HepG2 (cell line): ENCODE measurements around the gene SYTL1. TPM values are rescaled to one million over a fixed set of nuclear protein-coding genes. Genes with fewer than 3 reads are reported as not detected.

Experiments
- ATAC-seq: fragments of 200-7000 bp; cut with Tn5 transposase; 3 replicates; pipeline ENCODE4 v1.9.1; 2020; ENCODE audit warnings: mild to moderate bottlenecking, moderate library complexity
- BruUV-seq: library from RNA; stranded (reverse); fragments of 400-500 nt; replicated peaks from 2 replicates; lab custom pipeline; 2021; lab: Mats Ljungman, UMichigan
- CTCF ChIA-PET: fragments of 300-600 bp; formaldehyde crosslinking; extraction: SDS; loops from one replicate; lab custom pipeline; 2021; ENCODE audit warnings: low total read pairs, inconsistent platforms, low intra/inter-chr PET ratio; lab: Yijun Ruan, JAX
- POLR2A ChIA-PET: fragments of 350-600 bp; sonication (Branson Sonifier 250); formaldehyde crosslinking; loops from one replicate; lab custom pipeline; 2020; ENCODE audit warnings: antibody characterized with exemption, inconsistent platforms; lab: Yijun Ruan, JAX
- DNase-seq: peaks from one replicate; pipeline ENCODE4 v3.0.0-alpha.2; 2015; ENCODE audit warnings: low spot score
- FAIRE-seq: peaks from 3 replicates; lab custom pipeline; 2011; peaks lifted over from hg19 to GRCh38; lab: Jason Lieb, UNC
- H2AFZ ChIP-seq: one replicate; pipeline ENCODE4 v1.6.1; 2011; ENCODE audit warnings: low read length, inconsistent platforms
- H3K27ac ChIP-seq: fragments of 300-600 bp; 3 replicates; pipeline ENCODE4 v1.8.0; 2011; ENCODE audit warnings: mixed run types, mild to moderate bottlenecking, mixed read lengths, low read length, inconsistent platforms; ENCODE audit not compliant: insufficient read depth; ENCODE audit errors: extremely low read length
- H3K27me3 ChIP-seq, 2 experiments: fragments of 200-600 bp in 1 of 2; 2 replicates in 1 of 2; 3 replicates in 1 of 2; pipeline versions ENCODE4 v1.6.0 to v1.8.0; 2011; ENCODE audit warnings: low read length in 2 of 2, mild to moderate bottlenecking in 2 of 2, moderate library complexity in 2 of 2, inconsistent platforms in 1 of 2; ENCODE audit not compliant: insufficient read depth in 2 of 2, control insufficient read depth in 1 of 2
- H3K36me3 ChIP-seq, 2 experiments: fragments of 200-600 bp in 1 of 2; replicated peaks in 1 of 2; 2 replicates in 1 of 2; 3 replicates in 1 of 2; pipeline versions ENCODE4 v1.5.1 to v1.8.0; 2011; ENCODE audit warnings: low read length in 2 of 2, inconsistent platforms in 1 of 2; ENCODE audit not compliant: insufficient read depth in 2 of 2, control insufficient read depth in 1 of 2
- H3K4me1 ChIP-seq: 2 replicates; pipeline ENCODE4 v1.5.1; 2012; ENCODE audit warnings: low read length, inconsistent platforms; ENCODE audit not compliant: insufficient read depth
- H3K4me2 ChIP-seq: 2 replicates; pipeline ENCODE4 v1.6.0; 2011; ENCODE audit warnings: low read depth, low read length, inconsistent platforms
- H3K4me3 ChIP-seq, 3 experiments: fragments of 200-600 bp in 1 of 3; sonication (generic), shearing (Covaris generic) in 1 of 3; replicated peaks in 1 of 3; 2 replicates each; pipeline ENCODE4 v1.5.1; 2011 to 2016; ENCODE audit warnings: low read length in 3 of 3, inconsistent platforms in 2 of 3, low read depth in 2 of 3, mild to moderate bottlenecking in 2 of 3, control low read depth in 1 of 3, mixed read lengths in 1 of 3; ENCODE audit not compliant: insufficient read depth in 1 of 3
- H3K79me2 ChIP-seq: one replicate; pipeline ENCODE4 v1.6.1; 2011; ENCODE audit warnings: low read length, inconsistent platforms; ENCODE audit not compliant: insufficient read depth
- H3K9ac ChIP-seq: 2 replicates; pipeline ENCODE4 v1.6.0; 2011; ENCODE audit warnings: mild to moderate bottlenecking, low read depth, low read length, inconsistent platforms; ENCODE audit not compliant: insufficient read depth
- H3K9me3 ChIP-seq: 2 replicates; pipeline ENCODE4 v1.5.1; 2012; ENCODE audit warnings: mild to moderate bottlenecking, low read length
- H4K20me1 ChIP-seq: 2 replicates; pipeline ENCODE4 v1.6.0; 2011; ENCODE audit warnings: inconsistent platforms, mild to moderate bottlenecking, low read length, moderate library complexity; ENCODE audit not compliant: insufficient read depth
- FOXA3 ChIP-seq: IDR thresholded peaks from 2 replicates; pipeline ENCODE4 v1.6.1; 2016; ENCODE audit warnings: missing genetic modification reagents, missing compliant biosample characterization
- FOXP4 ChIP-seq: sonication (generic); formaldehyde crosslinking; IDR thresholded peaks from 2 replicates; pipeline ENCODE4 v1.4.0; 2020; ENCODE audit warnings: missing genetic modification reagents
- GATA4 ChIP-seq: sonication (generic); IDR thresholded peaks from 2 replicates; pipeline ENCODE4 v1.6.1; 2016; ENCODE audit warnings: antibody characterized with exemption, low read depth, borderline replicate concordance
- HDAC1 ChIP-seq: sonication (generic); formaldehyde crosslinking; IDR thresholded peaks from 2 replicates; pipeline ENCODE4 v1.5.1; 2020; ENCODE audit warnings: mild to moderate bottlenecking, missing genetic modification reagents
- MAZ ChIP-seq, 2 experiments: sonication (generic) in 1 of 2; formaldehyde crosslinking in 1 of 2; IDR thresholded peaks; 2 replicates each; pipeline versions ENCODE4 v1.5.0 to v1.6.1; 2012 to 2020; ENCODE audit warnings: low read depth in 2 of 2, mild to moderate bottlenecking in 2 of 2, borderline replicate concordance in 1 of 2, improper control_type of control experiment in 1 of 2, low read length in 1 of 2, missing genetic modification reagents in 1 of 2, moderate library complexity in 1 of 2
- PRDM10 ChIP-seq: sonication (generic); formaldehyde crosslinking; IDR thresholded peaks from 2 replicates; pipeline ENCODE4 v1.4.0; 2020; ENCODE audit warnings: low read depth, missing genetic modification reagents
- SP5 ChIP-seq: IDR thresholded peaks from 2 replicates; pipeline ENCODE4 v1.6.1; 2016; ENCODE audit warnings: low read depth, borderline replicate concordance
- SRY ChIP-seq: sonication (generic); formaldehyde crosslinking; IDR thresholded peaks from 2 replicates; pipeline ENCODE4 v1.8.0; 2022; ENCODE audit warnings: mild to moderate bottlenecking, missing genetic modification reagents
- TFAP4 ChIP-seq: sonication (generic); IDR thresholded peaks from 2 replicates; pipeline ENCODE4 v1.6.1; 2016; ENCODE audit warnings: low read depth, borderline replicate concordance
- ZNF574 ChIP-seq: sonication (generic); formaldehyde crosslinking; IDR thresholded peaks from 2 replicates; pipeline ENCODE4 v1.4.0; 2020; ENCODE audit warnings: missing genetic modification reagents
- ZZZ3 ChIP-seq: sonication (generic); formaldehyde crosslinking; IDR thresholded peaks from 2 replicates; pipeline ENCODE4 v1.4.0; 2020; ENCODE audit warnings: missing genetic modification reagents, mild to moderate bottlenecking, borderline replicate concordance
- WGBS: methylation state at CpG from one replicate; pipeline ENCODE4 v1.1.6; 2017; ENCODE audit warnings: low lambda C conversion rate; 5-methylcytosine and 5-hydroxymethylcytosine counted together
- in situ Hi-C: cut with HindIII; loops from 2 replicates; pipeline ENCODE4 v1.10.0; 2017; ENCODE audit warnings: low pct_unique_long_range_greater_than_20kb; ENCODE audit not compliant: extremely low pct_ligation_motif_present
- intact Hi-C: fragments of 100-400 bp; cut with micrococcal nuclease; formaldehyde crosslinking; loops from one replicate; pipeline ENCODE4 v1.10.0; 2022; ENCODE audit not compliant: unreplicated experiment
- polyA plus RNA-seq, 8 experiments: library from polyadenylated mRNA; depleted of rRNA in 3 of 8; stranded (reverse) in 7 of 8; unstranded in 1 of 8; fragments of >200 nt; fragmentation: Illumina TruSeq in 4 of 8; extraction: Trizol in 4 of 8; gene quantifications; 2 replicates each; pipeline versions ENCODE4 v1.2.1 to v1.2.3, GENCODE V29; 2011 to 2016; ENCODE audit warnings: low read depth in 4 of 8, missing spikeins in 1 of 8, mixed read lengths in 1 of 8; ENCODE audit not compliant: insufficient read depth in 1 of 8
- total RNA-seq, 5 experiments: library from RNA; depleted of rRNA; stranded (reverse); fragments of >200 nt; fragmentation: Illumina TruSeq; extraction: Trizol; gene quantifications; 2 replicates each; pipeline ENCODE4 v1.2.3, GENCODE V29; 2016; ENCODE audit warnings: low read depth in 1 of 5

Gene SYTL1
- total and polyA plus RNA-seq, 2 of the 13 experiments (the other 11 are each of a cell fraction or from before 2014, with no cell fraction given), result 11.1 to 17.8 TPM

GRCh38 chr1:27365372-27366112 lies 23.7 kb downstream of the SYTL1 start:
- Histone ChIP-seq H3K79me2 (no peaks in the 10 kb centered on the region), H3K27ac (peak overlapping the region; percentile 33), H3K9ac (peak overlapping the region; percentile 66; the same call in 1 of the 2 replicates), H2AFZ (peak overlapping the region; percentile 54), H4K20me1 (no peaks in the 10 kb centered on the region), H3K4me2 (peak overlapping the region; percentile 84), H3K36me3 (no peaks in the 10 kb centered on the region), H3K27me3 (peaks cover 2 to 10% of the 10 kb centered on the region in 2 experiments; a peak in 3 of 5 replicates), H3K4me3 (peak overlapping the region; percentile 64 to 84 (median 84)), H3K4me1 (peaks cover 27% of the 10 kb centered on the region), H3K9me3 (no peaks in the 10 kb centered on the region)
- ChIA-PET POLR2A (interaction anchor here (0.6 to 3.2 kb wide), 15 partner anchors 11 to 408 kb away, joined by 3 to 20 read pairs (median 4); partner anchors contain the start of genes FAM76A, IFI6, SLC9A1 and STX12), CTCF (interaction anchor here (1.1 kb wide), 1 partner anchor 23 kb away, joined by 3 read pairs; no protein-coding TSS in a partner anchor)
- intact Hi-C loops (no loop called here), in situ Hi-C loops (no loop called here)
- DNase-seq (peak; percentile 68), FAIRE-seq (peak; percentile 51), ATAC-seq (peak; percentile 60)
- no TSS peak for BruUV-seq
- WGBS, result 3% methylated on average over 32 of the region's 40 CpGs
- peak; percentile 66; the same call in 1 of the 2 replicates for TF ChIP-seq PRDM10 (CRISPR knock-in tag)
- peak; percentile 84 for TF ChIP-seq SP5 (CRISPR knock-in tag)
- no peak for TF ChIP-seq HDAC1
- TF ChIP-seq FOXP4 (CRISPR knock-in tag), result peak; percentile 37; the same call in 1 of the 2 replicates
- no peak for TF ChIP-seq ZZZ3 (CRISPR knock-in tag)
- peak; percentile 21; the same call in 1 of the 2 replicates for TF ChIP-seq TFAP4
- TF ChIP-seq MAZ (IDR thresholded peaks at IDR 0.05; ENCODE audit: borderline replicate concordance, low read depth, low read length), result peak; percentile 72
- 0 out of 2 replicates have a peak, but pooled peaks have one; percentile 30 for TF ChIP-seq MAZ (CRISPR knock-in tag; IDR thresholded peaks at IDR 0.05; ENCODE audit: low read depth)
- TF ChIP-seq SRY, result 0 out of 2 replicates have a peak, but pooled peaks have one; percentile 16
- TF ChIP-seq ZNF574 (CRISPR knock-in tag), result peak; percentile 22; the same call in 1 of the 2 replicates
- TF ChIP-seq FOXA3 (CRISPR knock-in tag), result no peak
- 0 out of 2 replicates have a peak, but pooled peaks have one; percentile 6 for TF ChIP-seq GATA4
